Psoas muscle (tissue), 8 donors: ENCODE data around the gene KRT39. TPM values are rescaled to one million over a fixed set of nuclear protein-coding genes. Genes with fewer than 3 reads are reported as not detected.

Experiments
- ATAC-seq, 4 donors: fragments of 200-7000 bp; cut with Tn5 transposase; one replicate each; pipeline ENCODE4 v1.9.1; 2020; ENCODE audit warnings: moderate library complexity in 3 of 4, mild to moderate bottlenecking in 2 of 4
- DNase-seq, 2 donors: peaks; one replicate each; pipeline ENCODE4 v3.0.0-alpha.2; 2020
- H3K27ac ChIP-seq: fragments of 200-600 bp; one replicate; pipeline ENCODE4 v1.8.0; 2022
- H3K27me3 ChIP-seq, 3 donors: fragments of 200-600 bp in 1 of 3; one replicate each; pipeline versions ENCODE4 v1.6.1 to v1.8.0; 2013 to 2022; ENCODE audit warnings: low read length in 2 of 3, mild to moderate bottlenecking in 2 of 3, moderate library complexity in 1 of 3; ENCODE audit not compliant: insufficient read depth in 3 of 3
- H3K36me3 ChIP-seq, 2 donors: fragments of 200-600 bp in 1 of 2; one replicate each; pipeline versions ENCODE4 v1.6.1 to v1.8.0; 2013 to 2022; ENCODE audit warnings: low read depth in 1 of 2, mild to moderate bottlenecking in 1 of 2, moderate library complexity in 1 of 2; ENCODE audit not compliant: insufficient read depth in 1 of 2
- H3K4me1 ChIP-seq: fragments of 200-600 bp; one replicate; pipeline ENCODE4 v1.8.0; 2022
- H3K4me3 ChIP-seq: fragments of 200-600 bp; one replicate; pipeline ENCODE4 v1.8.0; 2022; ENCODE audit warnings: mild to moderate bottlenecking
- H3K9me3 ChIP-seq: fragments of 200-600 bp; one replicate; pipeline ENCODE4 v1.8.0; 2022
- CTCF ChIP-seq: fragments of 200-600 bp; IDR thresholded peaks from one replicate; pipeline ENCODE4 v1.8.0; 2022; ENCODE audit warnings: antibody characterized with exemption
- WGBS, 3 donors: extraction: QIAGEN DNeasy Blood & Tissue Kit; methylation state at CpG; one replicate each; pipeline versions ENCODE4 v1.1.6 to v1.1.7; 2013; 5-methylcytosine and 5-hydroxymethylcytosine counted together
- intact Hi-C, 2 donors: fragments of 100-400 bp; cut with DNase I; formaldehyde crosslinking; loops; one replicate each; pipeline versions ENCODE4 v1.11.0 to v1.14.2; 2022
- polyA plus RNA-seq, 3 donors: library from polyadenylated mRNA; stranded (reverse); fragments of 200-250 nt; gene quantifications; one replicate each; pipeline ENCODE4 v1.2.3, GENCODE V29; 2013
- total RNA-seq, 4 donors: library from RNA; stranded (reverse); fragmentation: NEBNext Ultra II Directional in 2 of 4; extraction: Animal tissue kit (Norgen Biotek cat#: 25700) in 2 of 4; gene quantifications; one replicate each; pipeline versions ENCODE4 v1.2.1 to v1.2.4, GENCODE V29; 2021 to 2023
- donor health status: healthy with polysubstance abuse.
- donor health status: DM: no; HTN: no; CAD: no; lungs with moderate emphysema.
- donor health status: Bipolar disorder and iron deficiency.
- donor health status: healthy.
- donor health status: DM: yes; HTN: yes; CAD: no.
- donor health status: DM: no; HTN: no; CAD: no.
- donor health status: DM: no; HTN: no; CAD: no.
- donor health status: DM: yes; HTN: yes; CAD: no.

The KRT39 gene
- total and polyA plus RNA-seq, 7 donors = not detected

DNA sequence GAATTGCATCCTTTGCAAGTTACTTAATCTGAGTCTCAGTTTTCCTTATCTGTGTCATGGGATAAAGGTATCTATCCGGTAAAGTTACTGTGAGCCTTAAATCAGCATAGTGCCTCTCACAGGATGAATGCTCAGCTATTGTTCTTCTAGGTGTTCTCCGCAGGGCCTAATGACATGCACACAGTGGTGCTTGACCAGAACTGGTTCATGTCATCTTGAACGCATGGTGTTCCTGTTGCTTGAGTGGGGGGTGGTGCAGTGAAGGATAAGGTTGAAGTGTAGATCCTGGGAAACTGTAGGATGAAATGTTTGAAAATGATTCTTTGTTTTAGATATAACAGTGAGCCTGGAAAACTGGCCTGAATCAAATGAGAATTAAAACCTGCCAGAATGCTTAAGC lies 13.4 kb upstream of the KRT39 start:
- DNase-seq = no peak
- intact Hi-C loops = no loop called here
- H3K4me3 ChIP-seq = no peak overlapping the region
- ATAC-seq = no peak
- 81 to 88% (median 81%) methylated on average over 3 of the region's 3 CpGs for WGBS, 3 donors
- peak overlapping the region; percentile 56 for H3K27ac ChIP-seq
- no peaks in the 10 kb centered on the region for H3K9me3 ChIP-seq
- TF ChIP-seq CTCF = no peak
- no peaks in the 10 kb centered on the region for H3K27me3 ChIP-seq
- no peaks in the 10 kb centered on the region for H3K36me3 ChIP-seq
- H3K4me1 ChIP-seq = peaks cover 6% of the 10 kb centered on the region

- H3K36me3 ChIP-seq = no peaks in the 10 kb centered on the region
- no peaks in the 10 kb centered on the region for H3K27me3 ChIP-seq
- intact Hi-C loops = no loop called here
- TF ChIP-seq CTCF = no peak
- no peak overlapping the region for H3K4me3 ChIP-seq
- DNase-seq (no peak), ATAC-seq (no peak)
- H3K4me1 ChIP-seq = peaks cover 6% of the 10 kb centered on the region
- no peaks in the 10 kb centered on the region for H3K9me3 ChIP-seq
- 50 to 60% (median 55%) methylated on average over 13 of the region's 13 CpGs for WGBS, 3 donors
- H3K27ac ChIP-seq = no peak overlapping the region
These were observed 11.9 kb upstream of the KRT39 start for GRCh38 chr17:40978575-40979151.

GRCh38 chr17:40975516-40975915 lies 8.8 kb upstream of the KRT39 start:
- Histone ChIP-seq H3K4me3 (no peak overlapping the region), H3K4me1 (peaks cover under 1% of the 10 kb centered on the region), H3K36me3 (no peaks in the 10 kb centered on the region), H3K9me3 (no peaks in the 10 kb centered on the region), H3K27ac (no peak overlapping the region), H3K27me3 (no peaks in the 10 kb centered on the region)
- ATAC-seq (no peak), DNase-seq (no peak)
- TF ChIP-seq CTCF = no peak
- intact Hi-C loops = no loop called here

DNA sequence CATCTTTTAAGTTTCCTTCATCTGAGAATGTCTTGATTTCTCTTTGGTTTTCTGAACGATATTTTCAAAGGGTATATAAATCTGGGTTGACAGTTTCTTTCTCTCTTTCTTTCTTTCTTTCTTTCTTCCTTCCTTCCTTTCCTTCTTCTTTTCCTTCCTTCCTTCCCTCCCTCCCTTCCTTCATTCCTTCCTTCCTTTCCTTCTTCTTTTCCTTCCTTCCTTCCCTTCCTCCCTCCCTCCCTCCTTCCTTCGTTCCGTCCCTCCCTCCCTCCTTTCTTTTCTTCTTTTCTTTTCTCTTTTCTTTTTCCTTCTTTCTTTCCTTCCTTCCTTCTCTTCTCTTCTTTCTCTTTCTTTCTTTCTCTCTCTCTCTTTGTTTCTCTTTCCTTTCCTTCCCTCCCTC lies 7.6 kb upstream of the KRT39 start:
- TF ChIP-seq CTCF = no peak
- DNase-seq = no peak
- no peak overlapping the region for H3K27ac ChIP-seq
- WGBS, 3 donors = 76 to 89% (median 88%) methylated on average over 3 of the region's 3 CpGs
- no peaks in the 10 kb centered on the region for H3K9me3 ChIP-seq
- intact Hi-C loops = no loop called here
- no peak overlapping the region for H3K4me3 ChIP-seq
- ATAC-seq = no peak
- H3K27me3 ChIP-seq = no peaks in the 10 kb centered on the region
- no peaks in the 10 kb centered on the region for H3K36me3 ChIP-seq
- no peaks in the 10 kb centered on the region for H3K4me1 ChIP-seq

GRCh38 chr17:40967582-40967981 lies 834 bp upstream of the KRT39 start:
- TF ChIP-seq CTCF = no peak
- intact Hi-C loops = no loop called here
- H3K27me3 ChIP-seq = peaks cover 0 to under 1% (median 0%) of the 10 kb centered on the region in 3 donors
- no peak overlapping the region for H3K4me3 ChIP-seq
- H3K36me3 ChIP-seq = no peaks in the 10 kb centered on the region
- no peak overlapping the region for H3K27ac ChIP-seq
- H3K4me1 ChIP-seq = no peaks in the 10 kb centered on the region
- DNase-seq (no peak), ATAC-seq (no peak)
- H3K9me3 ChIP-seq = no peaks in the 10 kb centered on the region
- WGBS, 3 donors = 84 to 89% (median 88%) methylated on average over 1 of the region's 1 CpG
